NCI-H524 treated with DMSO at 0.1 percent for 48 hours (cell line): Measurements from ENCODE around the gene NAA60.
A peak's percentile ranks its signal among the peaks of the same experiment; 100 is the strongest.
"Not testable (repeated sequence)": the region's sequence is repeated elsewhere in the genome, so short reads cannot be mapped to it uniquely, and the experiment has no call there.

Experiments used
- DNase-seq: peaks from one replicate; lab custom pipeline; 2025; lab: John Stamatoyannopoulos, UW

The NAA60 gene

GRCh38 chr16:3484318-3485096, 41.0 kb downstream of the NAA60 start:
- peak; percentile 92 for DNase-seq

DNA sequence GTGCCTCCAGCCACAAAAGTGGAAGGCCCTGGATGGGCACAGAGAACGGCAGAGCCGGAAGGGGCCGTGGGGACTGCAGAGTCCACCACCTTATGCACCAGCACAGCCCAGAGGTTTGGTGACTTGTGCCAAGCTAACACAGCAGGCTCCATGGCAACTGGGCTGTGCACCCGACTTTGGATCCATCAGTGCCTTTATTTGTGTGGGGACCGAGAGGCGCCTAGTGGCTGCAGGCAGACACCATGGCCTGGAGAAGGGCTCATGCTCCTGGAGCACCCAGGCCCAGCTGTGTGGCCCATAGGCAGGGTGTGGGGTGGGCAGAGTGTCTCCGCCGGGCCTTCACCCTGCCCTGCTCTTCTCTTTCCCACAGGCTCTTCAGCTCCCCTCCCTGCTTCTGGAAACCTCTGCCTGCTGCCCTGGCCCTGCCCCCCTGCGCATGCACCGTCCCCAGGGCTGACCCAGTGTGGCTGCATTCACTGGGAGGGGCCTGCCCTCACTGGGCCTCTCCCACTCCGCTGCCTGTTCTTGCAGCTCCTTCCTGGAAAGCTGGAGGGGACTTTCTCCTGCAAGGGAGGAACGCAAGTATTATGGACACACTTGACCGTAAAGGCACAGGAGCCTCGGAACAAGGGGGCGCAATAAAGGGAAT, 41.7 kb downstream of the NAA60 start:
- DNase-seq: no peak

DNA sequence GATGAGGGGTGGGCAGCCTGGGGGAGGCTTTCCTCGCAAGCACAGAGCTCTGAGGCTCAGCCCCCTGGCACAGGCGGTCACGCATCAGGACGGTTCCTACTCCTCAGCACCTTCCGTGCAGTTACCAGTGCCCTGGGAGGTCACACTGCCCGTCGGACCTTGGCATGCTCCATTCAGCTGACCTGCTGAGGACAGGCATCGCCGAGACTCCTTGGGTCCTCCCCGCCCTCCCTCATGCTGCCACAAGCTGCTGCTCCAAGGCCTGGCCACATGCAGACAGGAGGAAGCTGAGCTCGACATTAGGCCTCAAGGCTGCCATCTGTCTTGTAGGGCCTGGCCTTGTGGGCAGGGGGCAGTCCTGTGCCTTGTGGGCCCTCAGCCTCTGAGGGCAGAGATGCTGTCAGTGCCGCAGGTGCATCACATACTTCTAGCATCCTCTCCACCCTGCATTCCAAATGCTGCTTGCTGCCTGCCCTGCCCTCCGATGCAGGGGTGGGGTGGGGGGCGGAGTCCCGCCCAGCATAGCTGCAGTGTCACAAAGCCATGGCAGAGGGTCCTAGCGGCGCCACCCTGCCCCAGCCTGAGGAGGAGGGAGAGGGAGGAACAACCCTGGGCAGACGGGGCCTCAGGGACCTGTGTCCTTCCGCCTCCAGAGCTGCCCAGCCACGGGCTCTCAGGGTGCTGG, 42.5 kb downstream of the NAA60 start:
- DNase-seq: no peak

- DNase-seq: no peak
Observed at GRCh38 chr16:3486506-3487215, 43.2 kb downstream of the NAA60 start.

DNA sequence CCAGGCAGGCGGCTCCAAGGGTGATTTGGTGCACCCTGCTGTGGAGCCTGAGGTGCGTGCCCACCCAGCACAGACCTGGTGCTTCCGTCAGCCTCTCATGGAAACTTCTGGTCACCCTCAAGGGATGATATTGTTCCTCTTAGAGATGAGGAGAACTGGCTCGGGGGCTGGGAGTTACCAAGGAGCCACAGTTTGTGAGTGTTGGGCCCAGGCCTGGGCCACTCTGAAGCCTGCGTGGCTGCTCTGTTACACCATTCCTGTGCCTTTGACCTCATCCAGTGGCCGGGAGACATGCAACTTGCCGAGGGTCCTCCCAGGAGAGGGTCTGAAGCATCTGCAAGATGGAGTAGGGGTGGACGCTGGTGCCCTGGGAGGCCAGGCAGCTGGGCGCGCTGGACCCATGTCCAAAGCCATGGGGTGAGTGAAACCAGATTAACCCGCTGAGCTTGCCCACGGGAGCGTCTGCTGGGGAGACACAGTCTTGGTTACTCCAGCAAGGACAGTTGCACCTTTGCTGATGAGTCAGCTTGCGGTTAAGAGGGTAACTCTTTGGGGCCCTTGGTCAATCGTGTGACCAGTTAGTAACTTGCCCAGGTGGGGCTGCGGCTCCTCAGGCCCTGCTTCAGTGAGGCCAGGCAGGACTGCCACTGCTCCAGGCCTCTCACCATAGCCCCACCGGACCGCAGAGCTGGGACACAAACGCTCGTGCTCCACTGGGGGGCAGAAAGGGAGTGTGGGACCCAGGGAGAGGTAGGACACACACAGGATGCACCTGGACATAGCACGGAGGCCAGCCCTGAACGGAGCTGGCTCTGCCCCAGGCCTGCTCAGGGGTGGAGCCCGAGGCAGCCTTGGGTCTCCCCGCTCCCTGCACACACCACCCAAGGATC, 44.3 kb downstream of the NAA60 start:
- no peak for DNase-seq

- peak; percentile 80 for DNase-seq
Observed at GRCh38 chr16:3488801-3489200, 45.3 kb downstream of the NAA60 start.

- DNase-seq: peak; percentile 86
Observed at GRCh38 chr16:3490911-3491629, 47.6 kb downstream of the NAA60 start.

DNA sequence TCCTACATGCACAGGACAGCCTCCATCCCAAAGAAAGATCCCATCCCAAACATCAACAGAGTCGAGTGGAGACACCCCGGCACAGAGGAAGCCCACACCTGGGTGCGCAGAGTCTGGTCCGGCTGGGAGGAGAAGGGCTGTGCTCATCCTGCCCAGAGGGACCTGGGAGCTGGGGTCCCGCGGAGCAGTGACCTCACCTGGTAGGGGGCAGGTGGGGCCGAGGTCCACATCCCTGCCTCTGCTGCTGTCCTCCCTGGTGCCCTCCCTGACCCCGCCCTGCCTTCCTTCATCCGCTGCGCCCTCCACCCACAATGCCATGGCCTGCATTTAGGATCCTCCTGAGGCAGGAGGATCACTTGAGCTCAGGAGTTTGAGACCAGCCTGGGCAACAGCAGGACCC, 48.9 kb downstream of the NAA60 start:
- DNase-seq: no peak

DNA sequence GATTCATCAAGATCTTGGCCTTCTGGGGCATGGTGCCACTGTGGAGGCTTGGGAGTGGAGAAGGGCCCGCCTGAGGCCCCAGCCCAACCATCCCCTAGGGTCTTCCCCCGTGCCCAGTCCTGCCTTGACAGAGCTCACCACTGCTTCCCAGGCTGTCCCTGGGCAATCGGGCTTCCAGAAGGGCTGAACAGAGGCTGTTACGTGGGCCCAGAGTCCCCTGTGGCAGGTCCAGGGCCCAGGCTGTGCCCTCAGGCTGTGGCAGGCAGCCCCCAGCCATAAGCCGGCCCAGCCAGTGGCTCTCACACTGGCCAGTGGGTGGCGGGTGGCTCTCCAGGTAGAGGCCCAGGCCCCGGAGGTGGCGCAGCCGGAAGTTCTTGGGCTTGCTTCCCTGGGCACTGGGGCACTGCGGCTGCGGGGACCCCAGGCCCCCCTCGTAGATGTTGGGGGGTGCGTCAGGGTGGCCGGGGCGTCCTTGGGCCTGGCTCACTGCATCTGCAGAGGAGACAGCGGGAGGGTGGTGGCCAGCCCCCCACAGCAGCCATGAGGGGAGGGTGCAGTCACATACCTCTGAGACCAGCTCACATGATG, 51.0 kb downstream of the NAA60 start:
- no peak for DNase-seq

DNA sequence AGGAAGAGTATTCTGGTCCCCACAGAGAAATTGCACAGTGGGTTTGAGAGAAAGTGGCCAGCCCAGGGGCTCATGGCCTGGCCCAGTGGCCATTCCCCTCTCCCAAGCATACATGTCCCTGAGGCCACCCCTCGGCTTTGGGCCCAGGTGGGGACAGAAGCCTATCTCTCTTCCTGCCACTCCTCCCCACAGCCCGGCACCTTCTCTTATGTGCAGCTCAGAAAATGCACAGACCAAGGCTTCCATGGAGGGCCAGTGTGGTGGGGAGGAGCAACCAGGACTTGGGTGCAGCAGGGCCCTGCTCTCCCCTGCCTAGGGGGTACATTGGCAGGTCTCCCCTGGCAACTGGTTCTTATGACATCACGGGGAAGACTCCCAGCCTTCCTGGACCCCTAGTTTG, 51.7 kb downstream of the NAA60 start, which contains the start of gene C16orf90:
TSS of gene C16orf90 (minus strand) at position 314 of the 400 bp plus-strand sequence. CDS start at position 246, 68 bp downstream.
- no peak for DNase-seq

GRCh38 chr16:3496386-3496785, 52.9 kb downstream of the NAA60 start:
- no peak for DNase-seq

DNA sequence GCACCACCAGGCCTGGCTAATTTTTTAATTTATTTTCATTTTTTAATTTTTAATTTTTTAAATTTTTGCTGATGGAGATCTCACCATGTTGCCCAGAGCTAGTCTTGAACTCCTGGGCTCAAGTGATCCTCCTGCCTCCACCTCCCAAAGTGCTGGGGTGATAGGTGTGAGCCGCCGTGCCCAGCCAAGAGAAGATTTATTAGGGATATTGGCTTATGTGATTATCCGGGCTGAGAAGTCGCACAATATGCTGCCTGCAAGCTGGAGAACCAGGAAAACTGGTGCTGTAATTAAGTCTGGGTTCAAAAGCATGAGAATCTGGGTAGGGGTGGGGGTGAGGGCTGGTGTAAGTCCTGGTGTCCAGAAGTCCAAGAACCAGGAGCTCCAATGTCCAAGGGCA, 54.3 kb downstream of the NAA60 start:
- DNase-seq: no peak

DNA sequence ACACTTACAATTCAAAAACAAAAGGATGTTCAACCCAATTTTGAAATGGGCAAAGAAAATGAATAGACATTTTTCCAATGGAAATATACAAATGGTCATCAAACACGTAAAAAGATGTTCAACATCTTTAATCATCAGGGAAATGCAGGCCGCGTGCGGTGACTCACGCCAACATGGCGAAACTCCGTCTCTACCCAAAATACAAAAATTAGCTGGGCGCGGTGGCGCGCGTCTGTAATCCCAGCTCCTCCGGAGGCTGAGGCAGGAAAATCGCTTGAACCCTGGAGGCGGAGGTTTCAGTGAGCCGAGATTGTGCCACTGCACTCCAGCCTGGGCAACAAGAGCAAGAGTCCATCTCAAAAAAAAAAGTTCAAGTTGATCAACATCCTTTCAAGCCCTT, 55.5 kb downstream of the NAA60 start:
- no peak for DNase-seq

DNA sequence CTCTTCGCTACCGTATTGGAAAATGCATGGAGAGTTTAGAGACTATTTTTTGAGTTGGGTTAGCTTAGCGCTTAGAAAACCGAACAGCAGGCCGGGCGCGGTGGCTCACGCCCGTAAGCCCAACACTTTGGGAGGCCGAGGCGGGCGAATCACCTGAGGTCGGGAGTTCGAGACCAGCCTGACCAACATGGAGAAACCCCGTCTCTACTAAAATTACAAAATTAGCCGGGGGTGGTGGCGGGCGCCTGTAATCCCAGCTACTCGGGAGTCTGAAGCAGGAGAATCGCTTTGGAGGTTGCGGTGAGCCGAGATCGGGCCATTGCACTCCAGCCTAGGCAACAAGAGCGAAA, 57.9 kb downstream of the NAA60 start:
- DNase-seq: not testable (repeated sequence)

GRCh38 chr16:3501783-3502400, 58.4 kb downstream of the NAA60 start:
- DNase-seq: no peak

DNA sequence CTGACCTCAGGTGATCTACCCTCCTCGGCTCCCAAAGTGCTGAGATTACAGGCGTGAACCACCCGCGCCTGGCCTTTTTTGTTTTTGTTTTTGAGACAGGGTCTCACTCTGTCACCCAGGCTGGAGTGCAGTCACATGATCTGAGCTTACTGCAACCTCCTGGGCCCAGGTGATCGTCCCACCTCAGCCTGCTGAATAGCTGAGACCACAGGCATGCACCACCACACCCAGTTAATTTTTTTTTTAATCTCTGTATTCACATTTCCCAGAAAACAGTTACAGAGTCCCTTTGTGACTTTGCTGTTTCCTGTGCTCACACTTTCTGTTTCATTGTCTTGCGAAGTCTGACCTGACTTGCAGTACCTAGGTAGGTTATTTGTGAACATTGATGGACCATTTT, 60.0 kb downstream of the NAA60 start:
- DNase-seq: no peak

- no peak for DNase-seq
Observed at GRCh38 chr16:3508736-3509135, 65.3 kb downstream of the NAA60 start.

DNA sequence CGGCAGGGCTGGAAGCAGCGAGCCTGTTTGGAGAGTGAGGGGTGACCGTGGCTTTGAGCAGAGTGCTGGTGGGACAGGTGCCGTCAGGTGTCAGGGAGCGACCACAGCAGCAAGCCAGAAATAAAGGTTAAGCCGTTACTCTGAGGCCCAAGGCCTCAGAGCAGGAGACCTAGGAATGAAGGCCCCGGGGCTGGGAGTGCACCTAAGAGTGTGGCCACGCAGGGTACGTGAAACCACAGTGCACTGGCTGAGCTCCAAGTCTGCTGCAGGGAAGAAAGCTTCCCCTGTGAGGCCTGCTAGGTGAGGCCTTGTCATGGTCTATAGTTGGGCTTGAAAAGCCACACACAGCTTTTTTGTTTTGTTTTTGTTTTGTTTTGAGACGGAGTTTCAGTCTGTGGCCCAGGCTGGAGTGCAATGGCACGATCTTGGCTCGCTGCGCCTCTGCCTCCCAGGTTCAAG, 66.0 kb downstream of the NAA60 start:
- DNase-seq: no peak

GRCh38 chr16:3510416-3510815, 66.9 kb downstream of the NAA60 start:
- DNase-seq: no peak
